ENCODE results near the gene RSPH10B2.
"Not testable (repeated sequence)": the region's sequence is repeated elsewhere in the genome, so short reads cannot be mapped to it uniquely, and the experiment has no call there.

DNA sequence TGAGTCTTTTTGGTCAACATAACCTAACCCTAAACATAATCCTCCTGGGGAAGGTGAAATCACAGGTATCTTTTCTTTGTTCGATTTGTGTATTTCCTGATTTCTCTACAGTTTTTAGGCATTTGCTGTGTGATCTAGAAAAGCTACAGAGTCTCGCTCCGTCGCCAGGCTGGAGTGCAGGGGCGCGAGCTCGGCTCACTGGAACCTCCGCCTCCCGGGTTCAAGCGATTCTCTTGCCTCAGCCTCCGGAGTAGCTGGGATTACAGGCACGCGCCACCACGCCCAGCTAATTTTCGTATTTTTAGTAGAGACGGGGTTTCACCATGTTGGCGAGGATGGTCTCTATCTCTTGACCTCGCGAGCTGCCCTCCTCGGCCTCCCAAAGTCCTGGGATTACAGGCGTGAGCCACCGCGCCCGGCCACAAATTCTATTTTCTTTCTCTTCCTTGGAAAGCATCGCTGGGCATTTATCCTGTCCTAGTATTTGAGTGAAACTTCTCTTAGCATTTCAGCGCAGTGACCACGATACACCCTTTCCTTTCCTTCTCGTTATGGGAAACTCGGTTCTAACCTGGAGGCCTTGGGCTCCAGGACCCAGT lies 24.9 kb upstream of the RSPH10B2 start:
- not testable (repeated sequence) for TF ChIP-seq SP1 (IDR thresholded peaks at IDR 0.05); L3MBTL2 (conservative IDR thresholded peaks at IDR 0.05); ELF4 (IDR thresholded peaks at IDR 0.05); FOXM1 (IDR thresholded peaks at IDR 0.05; ENCODE audit: borderline replicate concordance); BHLHE40 (IDR thresholded peaks at IDR 0.05; ENCODE audit: borderline replicate concordance); FOXK2 (IDR thresholded peaks at IDR 0.05); TARDBP (IDR thresholded peaks at IDR 0.05); CTBP1 (IDR thresholded peaks at IDR 0.05; ENCODE audit: borderline replicate concordance); ARNT (IDR thresholded peaks at IDR 0.05); FOXA1 (IDR thresholded peaks at IDR 0.05); SUZ12 (IDR thresholded peaks at IDR 0.05)

Measured in HEK293T (cell line).